MM.1S (cell line): ENCODE results near the gene SLC8B1.

Experiments used
- DNase-seq: peaks from one replicate; pipeline ENCODE4 v3.0.0-alpha.2; 2015
- H2AFZ ChIP-seq: fragments of 300-600 bp; sonication (generic); 2 replicates; pipeline ENCODE4 v1.6.0; 2016; ENCODE audit warnings: antibody characterized with exemption, low read length
- H3F3A ChIP-seq: fragments of 300-600 bp; sonication (generic); 2 replicates; pipeline ENCODE4 v1.6.1; 2016; ENCODE audit warnings: mild to moderate bottlenecking, antibody characterized with exemption, low read length, moderate library complexity, mixed read lengths; ENCODE audit not compliant: insufficient read depth
- H3K27ac ChIP-seq: fragments of 300-600 bp; sonication (generic); 2 replicates; pipeline ENCODE4 v1.5.1; 2016; ENCODE audit warnings: mild to moderate bottlenecking, low read length
- H3K27me3 ChIP-seq: fragments of 300-600 bp; sonication (generic); replicated peaks from 2 replicates; pipeline ENCODE4 v1.6.0; 2016; ENCODE audit warnings: low read length; ENCODE audit not compliant: insufficient read depth
- H3K36me3 ChIP-seq: fragments of 300-600 bp; sonication (generic); replicated peaks from 2 replicates; pipeline ENCODE4 v1.6.1; 2016; ENCODE audit warnings: mild to moderate bottlenecking, low read length, mixed read lengths; ENCODE audit not compliant: insufficient read depth
- H3K4me1 ChIP-seq: fragments of 300-600 bp; sonication (generic); 2 replicates; pipeline ENCODE4 v1.6.1; 2016; ENCODE audit warnings: low read length, mixed read lengths
- H3K4me2 ChIP-seq: fragments of 300-600 bp; sonication (generic); 2 replicates; pipeline ENCODE4 v1.6.0; 2016; ENCODE audit warnings: low read depth, low read length
- H3K4me3 ChIP-seq: fragments of 300-600 bp; sonication (generic); 2 replicates; pipeline ENCODE4 v1.5.1; 2016; ENCODE audit warnings: low read length, mixed read lengths
- H3K79me2 ChIP-seq: fragments of 300-600 bp; sonication (generic); 2 replicates; pipeline ENCODE4 v1.6.1; 2016; ENCODE audit warnings: mixed run types, low read length, mixed read lengths
- H3K9ac ChIP-seq: fragments of 300-600 bp; sonication (generic); 2 replicates; pipeline ENCODE4 v1.6.1; 2016; ENCODE audit warnings: low read length, mixed read lengths
- H3K9me2 ChIP-seq: fragments of 300-600 bp; sonication (generic); replicated peaks from 2 replicates; pipeline ENCODE4 v1.6.1; 2016; ENCODE audit warnings: mild to moderate bottlenecking, low read length, mixed read lengths; ENCODE audit not compliant: insufficient read depth
- H3K9me3 ChIP-seq: fragments of 300-600 bp; sonication (generic); replicated peaks from 2 replicates; pipeline ENCODE4 v1.6.1; 2016; ENCODE audit warnings: mild to moderate bottlenecking, low read length, mixed read lengths; ENCODE audit not compliant: insufficient read depth
- H4K20me1 ChIP-seq: fragments of 300-600 bp; sonication (generic); 2 replicates; pipeline ENCODE4 v1.6.1; 2016; ENCODE audit warnings: mild to moderate bottlenecking, low read length, moderate library complexity, mixed read lengths; ENCODE audit not compliant: insufficient read depth
- CTCF ChIP-seq: fragments of 300-600 bp; sonication (generic); IDR thresholded peaks from 2 replicates; pipeline ENCODE4 v1.5.1; 2016; ENCODE audit warnings: antibody characterized with exemption, low read length, mixed read lengths
- EZH2 ChIP-seq: fragments of 300-600 bp; sonication (generic); optimal IDR thresholded peaks from 2 replicates; pipeline ENCODE3; 2017; ENCODE audit warnings: low read depth, mild to moderate bottlenecking, antibody characterized with exemption, low read length, mixed read lengths
- EZH2phosphoT487 ChIP-seq: fragments of 300-600 bp; sonication (generic); IDR thresholded peaks from 2 replicates; pipeline ENCODE4 v1.6.1; 2018; ENCODE audit warnings: antibody characterized with exemption, low read length

SLC8B1 gene

DNA sequence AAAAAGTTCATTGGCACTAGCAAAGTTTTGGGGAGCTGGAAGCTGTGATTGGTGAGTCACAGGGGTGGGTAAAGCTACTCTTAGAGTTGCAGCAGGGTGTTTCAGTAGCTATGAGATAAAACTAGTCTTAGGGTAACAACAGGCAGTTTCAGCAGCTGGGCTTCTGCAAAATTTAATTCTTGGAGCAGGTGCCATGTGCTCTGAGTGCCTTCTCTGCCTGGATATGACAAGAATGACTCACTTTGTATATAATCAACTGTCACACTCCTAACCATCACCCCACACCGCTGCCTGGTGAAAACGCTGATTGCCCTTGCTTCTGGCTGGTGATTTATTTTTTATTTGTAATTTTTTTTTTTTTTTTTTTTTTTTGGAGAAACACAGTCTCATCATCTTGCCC, 13.0 kb upstream of the SLC8B1 start:
- Histone ChIP-seq H3K27me3 (no peaks in the 10 kb centered on the region), H3K79me2 (no peaks in the 10 kb centered on the region), H3K9me3 (no peaks in the 10 kb centered on the region), H3K36me3 (no peaks in the 10 kb centered on the region), H3K9me2 (no peaks in the 10 kb centered on the region), H3K4me3 (no peak overlapping the region), H2AFZ (no peak overlapping the region), H3K27ac (no peak overlapping the region), H3F3A (no peaks in the 10 kb centered on the region), H3K9ac (no peak overlapping the region), H3K4me1 (no peaks in the 10 kb centered on the region), H3K4me2 (no peak overlapping the region), H4K20me1 (no peaks in the 10 kb centered on the region)
- TF ChIP-seq EZH2 = no peak
- no peak for TF ChIP-seq CTCF
- no peak for TF ChIP-seq EZH2phosphoT487
- no peak for DNase-seq

DNA sequence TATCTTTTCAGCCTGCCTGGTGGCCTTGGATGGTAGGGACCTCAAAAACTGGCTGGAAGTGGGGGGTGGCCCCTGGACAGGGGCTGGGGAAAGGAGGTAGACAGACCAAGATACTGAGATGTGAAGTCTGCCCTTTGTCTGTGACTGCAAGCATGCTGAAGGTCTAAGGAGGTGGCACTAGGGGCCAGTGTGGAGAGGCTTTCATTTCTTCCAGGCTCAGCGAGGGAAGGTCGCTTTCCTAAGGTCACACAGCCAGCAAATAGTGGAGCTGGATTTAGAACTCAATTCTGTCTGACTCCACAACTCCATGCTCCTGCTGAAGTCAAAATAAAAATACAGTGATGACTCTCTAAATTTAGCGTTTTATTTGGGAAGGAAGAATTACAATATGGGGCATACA, 12.2 kb upstream of the SLC8B1 start:
- no peak overlapping the region for H3K27ac ChIP-seq

DNA sequence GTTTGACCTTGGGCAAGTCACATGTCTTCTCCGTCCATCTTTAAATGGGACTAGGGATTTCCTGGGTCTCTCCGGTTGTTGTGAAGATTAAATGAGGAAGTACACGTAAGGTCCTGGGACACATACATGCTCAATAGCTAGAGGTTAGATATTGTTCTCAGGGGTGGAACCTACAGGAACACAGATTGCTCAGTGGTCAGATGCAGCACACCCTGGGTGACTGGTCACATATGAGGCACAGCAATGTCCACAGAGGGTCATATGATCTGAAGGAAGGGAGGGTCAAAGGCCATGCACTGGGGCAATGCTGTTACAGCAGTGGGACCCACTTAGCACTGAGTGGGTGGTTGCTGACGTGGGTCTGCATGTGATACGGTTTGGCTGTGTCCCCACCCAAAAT, 11.4 kb upstream of the SLC8B1 start:
- no peak overlapping the region for H3K27ac ChIP-seq
- H3K36me3 ChIP-seq = no peaks in the 10 kb centered on the region
- no peak overlapping the region for H3K4me2 ChIP-seq
- H3K79me2 ChIP-seq = no peaks in the 10 kb centered on the region
- H4K20me1 ChIP-seq = no peaks in the 10 kb centered on the region
- no peak overlapping the region for H2AFZ ChIP-seq
- no peak for DNase-seq
- no peaks in the 10 kb centered on the region for H3K27me3 ChIP-seq
- H3K4me3 ChIP-seq = no peak overlapping the region
- H3K9me2 ChIP-seq = no peaks in the 10 kb centered on the region
- no peaks in the 10 kb centered on the region for H3K4me1 ChIP-seq
- no peaks in the 10 kb centered on the region for H3K9me3 ChIP-seq
- TF ChIP-seq EZH2phosphoT487 (no peak), EZH2 (no peak), CTCF (no peak)
- no peak overlapping the region for H3K9ac ChIP-seq
- no peaks in the 10 kb centered on the region for H3F3A ChIP-seq

More for the DNA sequence above, 12.2 kb upstream of the SLC8B1 start:
- Histone ChIP-seq H3K4me3 (no peak overlapping the region), H3K9ac (no peak overlapping the region), H3K79me2 (no peaks in the 10 kb centered on the region), H2AFZ (no peak overlapping the region), H3K9me2 (no peaks in the 10 kb centered on the region), H3F3A (no peaks in the 10 kb centered on the region), H3K27me3 (no peaks in the 10 kb centered on the region), H3K4me1 (no peaks in the 10 kb centered on the region), H3K9me3 (no peaks in the 10 kb centered on the region), H3K36me3 (no peaks in the 10 kb centered on the region), H3K4me2 (no peak overlapping the region), H4K20me1 (no peaks in the 10 kb centered on the region)
- DNase-seq = no peak
- TF ChIP-seq CTCF (no peak), EZH2phosphoT487 (no peak), EZH2 (no peak)

DNA sequence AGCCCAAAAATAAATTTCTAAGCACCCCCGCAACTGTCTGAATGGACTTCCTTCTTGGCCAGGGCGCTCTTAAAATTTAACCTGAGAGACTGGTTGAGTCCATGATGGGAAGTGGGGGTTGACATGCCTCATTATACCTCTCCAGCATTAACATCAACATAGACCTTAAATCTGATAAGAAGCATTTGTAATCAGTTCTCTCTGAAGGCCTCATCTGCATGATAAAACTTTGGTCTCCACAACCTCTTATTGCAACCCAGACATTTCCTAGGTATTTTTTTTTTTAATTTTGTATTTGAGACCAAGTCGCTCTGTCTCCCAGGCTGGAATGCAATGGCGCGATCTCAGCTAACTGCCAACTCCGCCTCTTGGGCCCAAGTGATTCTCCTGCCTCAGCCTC, 10.4 kb upstream of the SLC8B1 start:
- Histone ChIP-seq H3K9me2 (no peaks in the 10 kb centered on the region), H3K9me3 (no peaks in the 10 kb centered on the region), H3K36me3 (no peaks in the 10 kb centered on the region), H3K4me1 (no peaks in the 10 kb centered on the region), H3K4me3 (no peak overlapping the region), H3K4me2 (no peak overlapping the region), H2AFZ (no peak overlapping the region), H3K27me3 (no peaks in the 10 kb centered on the region), H4K20me1 (no peaks in the 10 kb centered on the region), H3K9ac (no peak overlapping the region), H3F3A (no peaks in the 10 kb centered on the region), H3K79me2 (no peaks in the 10 kb centered on the region), H3K27ac (no peak overlapping the region)
- TF ChIP-seq CTCF (no peak), EZH2 (no peak), EZH2phosphoT487 (no peak)
- DNase-seq = no peak
